Measurements from ENCODE around the gene ATP10B.

- TF ChIP-seq CTCF (IDR thresholded peaks at IDR 0.05) (no peak), POLR2A (IDR thresholded peaks at IDR 0.05) (no peak)
Measured at GRCh38 chr5:160702311-160702803, 149.7 kb downstream of the ATP10B start.

Data from transverse colon (tissue), 3 donors.